Uterus (tissue), 4 donors: ENCODE measurements around the gene ARHGEF18. TPM values are rescaled to one million over a fixed set of nuclear protein-coding genes. Genes with fewer than 3 reads are reported as not detected.

Experiments used
- DNase-seq, 2 donors: peaks; one replicate each; pipeline ENCODE4 v3.0.0-alpha.2; 2019 to 2020
- H3K27ac ChIP-seq, 2 donors: fragments of 200-600 bp; sonication (generic); 1 replicate in 1 of 2; 2 replicates in 1 of 2; pipeline ENCODE4 v1.5.1; 2016 to 2018
- H3K27me3 ChIP-seq, 2 donors: fragments of 200-600 bp; sonication (generic); one replicate each; pipeline ENCODE4 v1.5.1; 2018 to 2019; ENCODE audit warnings: control low read depth in 1 of 2
- H3K36me3 ChIP-seq, 2 donors: fragments of 200-600 bp; sonication (generic); one replicate each; pipeline ENCODE4 v1.5.1; 2019; ENCODE audit warnings: control low read depth in 1 of 2
- H3K4me1 ChIP-seq, 2 donors: fragments of 200-600 bp; sonication (generic); one replicate each; pipeline ENCODE4 v1.5.1; 2018 to 2019; ENCODE audit warnings: control low read depth in 1 of 2
- H3K4me3 ChIP-seq, 2 donors: fragments of 200-600 bp; sonication (generic); 1 replicate in 1 of 2; 2 replicates in 1 of 2; pipeline ENCODE4 v1.5.1; 2018 to 2019; ENCODE audit warnings: mild to moderate bottlenecking in 1 of 2
- H3K9me3 ChIP-seq, 2 donors: fragments of 200-600 bp; sonication (generic); one replicate each; pipeline ENCODE4 v1.5.1; 2019; ENCODE audit warnings: control low read depth in 1 of 2
- CTCF ChIP-seq, 4 experiments: fragments of 200-600 bp in 2 of 4; fragments of 450-650 bp in 2 of 4; sonication (generic) in 2 of 4; IDR thresholded peaks; one replicate each; pipeline ENCODE4 v1.5.1; 2016 to 2019; ENCODE audit warnings: antibody characterized with exemption in 4 of 4, mild to moderate bottlenecking in 2 of 4, moderate library complexity in 1 of 4
- POLR2A ChIP-seq, 2 donors: fragments of 450-650 bp; IDR thresholded peaks; one replicate each; pipeline ENCODE4 v1.6.1; 2016; ENCODE audit warnings: antibody characterized with exemption in 2 of 2, mild to moderate bottlenecking in 1 of 2, moderate library complexity in 1 of 2
- intact Hi-C: fragments of 100-400 bp; cut with DNase I; formaldehyde crosslinking; loops from one replicate; pipeline ENCODE4 v1.15.1; 2023; ENCODE audit warnings: low total_unique reads
- total RNA-seq, 4 donors: library from RNA; depleted of rRNA in 3 of 4; stranded (reverse); fragments of >200 nt in 3 of 4; gene quantifications; one replicate each; pipeline versions ENCODE4 v1.1.0 to v1.2.4, GENCODE V29; 2014 to 2023
- donor health status: DM: yes; HTN: yes; CAD: no.

ARHGEF18 gene
- total RNA-seq, 4 donors from 2014 or later: 2.6 to 36.4 (median 18.5) TPM

- no peak for DNase-seq
- intact Hi-C loops: no loop called here
- no peak overlapping the region for H3K4me3 ChIP-seq
- H3K27me3 ChIP-seq: no peaks in the 10 kb centered on the region
- no peaks in the 10 kb centered on the region for H3K36me3 ChIP-seq
- no peak for TF ChIP-seq POLR2A (IDR thresholded peaks at IDR 0.05)
- no peak for TF ChIP-seq CTCF (IDR thresholded peaks at IDR 0.05)
- H3K4me1 ChIP-seq: no peaks in the 10 kb centered on the region
- H3K9me3 ChIP-seq: no peaks in the 10 kb centered on the region
- H3K27ac ChIP-seq: no peak overlapping the region
Observed at GRCh38 chr19:7385062-7385461, 36.3 kb downstream of the ARHGEF18 start.

- H3K4me1 ChIP-seq: no peaks in the 10 kb centered on the region
- intact Hi-C loops: no loop called here
- no peak overlapping the region for H3K4me3 ChIP-seq
- H3K27me3 ChIP-seq: no peaks in the 10 kb centered on the region
- DNase-seq: no peak
- TF ChIP-seq POLR2A (IDR thresholded peaks at IDR 0.05) (no peak), CTCF (IDR thresholded peaks at IDR 0.05) (no peak)
- H3K36me3 ChIP-seq: no peaks in the 10 kb centered on the region
- no peaks in the 10 kb centered on the region for H3K9me3 ChIP-seq
- no peak overlapping the region for H3K27ac ChIP-seq
Observed at GRCh38 chr19:7386308-7386707, 37.6 kb downstream of the ARHGEF18 start.

GRCh38 chr19:7386769-7387168 is 38.0 kb downstream of the ARHGEF18 start:
- Histone ChIP-seq H3K27me3 (no peaks in the 10 kb centered on the region), H3K4me3 (no peak overlapping the region), H3K9me3 (no peaks in the 10 kb centered on the region), H3K27ac (no peak overlapping the region), H3K4me1 (no peaks in the 10 kb centered on the region), H3K36me3 (no peaks in the 10 kb centered on the region)
- no peak for TF ChIP-seq CTCF (IDR thresholded peaks at IDR 0.05)
- no peak for TF ChIP-seq POLR2A (IDR thresholded peaks at IDR 0.05)
- DNase-seq: no peak
- intact Hi-C loops: no loop called here

- H3K4me1 ChIP-seq: no peaks in the 10 kb centered on the region
- H3K4me3 ChIP-seq: no peak overlapping the region
- no peaks in the 10 kb centered on the region for H3K36me3 ChIP-seq
- TF ChIP-seq CTCF (IDR thresholded peaks at IDR 0.05): no peak
- no peak for TF ChIP-seq POLR2A (IDR thresholded peaks at IDR 0.05)
- intact Hi-C loops: no loop called here
- H3K9me3 ChIP-seq: no peaks in the 10 kb centered on the region
- no peak overlapping the region for H3K27ac ChIP-seq
- no peak for DNase-seq
- no peaks in the 10 kb centered on the region for H3K27me3 ChIP-seq
Observed at GRCh38 chr19:7391218-7391670, 42.5 kb downstream of the ARHGEF18 start.

- no peak overlapping the region for H3K4me3 ChIP-seq
- intact Hi-C loops: no loop called here
- no peaks in the 10 kb centered on the region for H3K36me3 ChIP-seq
- no peak for DNase-seq
- no peaks in the 10 kb centered on the region for H3K27me3 ChIP-seq
- no peaks in the 10 kb centered on the region for H3K9me3 ChIP-seq
- TF ChIP-seq CTCF (IDR thresholded peaks at IDR 0.05) (no peak), POLR2A (IDR thresholded peaks at IDR 0.05) (no peak)
- H3K27ac ChIP-seq: no peak overlapping the region
- no peaks in the 10 kb centered on the region for H3K4me1 ChIP-seq
Observed at GRCh38 chr19:7393459-7393858, 44.7 kb downstream of the ARHGEF18 start.
